Large intestine (tissue), 3 donors: Measurements from ENCODE around the gene GPR162. TPM values are rescaled to one million over a fixed set of nuclear protein-coding genes. Genes with fewer than 3 reads are reported as not detected.

Experiments
- DNase-seq, 2 donors: peaks; one replicate each; pipeline versions ENCODE4 v3.0.0 to v3.0.0-alpha.2; 2013
- H3K27ac ChIP-seq: one replicate; pipeline ENCODE4 v1.5.1; 2013; ENCODE audit warnings: low read length
- H3K27me3 ChIP-seq: 2 replicates; pipeline ENCODE4 v1.6.1; 2013; ENCODE audit warnings: low read length; ENCODE audit not compliant: control insufficient read depth, insufficient read depth
- H3K36me3 ChIP-seq: 2 replicates; pipeline ENCODE4 v1.6.1; 2013; ENCODE audit warnings: low read length; ENCODE audit not compliant: control insufficient read depth, insufficient read depth
- H3K4me1 ChIP-seq: one replicate; pipeline ENCODE4 v1.6.1; 2013; ENCODE audit warnings: low read length; ENCODE audit not compliant: control insufficient read depth, insufficient read depth
- H3K4me3 ChIP-seq: one replicate; pipeline ENCODE4 v1.5.1; 2013; ENCODE audit warnings: low read length
- H3K9me3 ChIP-seq: one replicate; pipeline ENCODE4 v1.6.1; 2013; ENCODE audit warnings: mild to moderate bottlenecking, low read depth, low read length, moderate library complexity; ENCODE audit not compliant: control insufficient read depth
- WGBS: methylation state at CpG from one replicate; pipeline ENCODE4 v1.1.5; 2013; ENCODE audit warnings: low lambda C conversion rate; ENCODE audit not compliant: insufficient coverage; 5-methylcytosine and 5-hydroxymethylcytosine counted together
- polyA plus RNA-seq: library from polyadenylated mRNA; unstranded; fragments of 120-200 nt; gene quantifications from one replicate; pipeline ENCODE4 v1.2.1, GENCODE V29; 2013

GPR162 gene
- polyA plus RNA-seq, 1 donor, result 7.9 TPM

GRCh38 chr12:6813363-6813762 is 8.3 kb upstream of the GPR162 start:
- DNase-seq, result peak in 1 of 2 donors; percentile 0
- no peaks in the 10 kb centered on the region for H3K9me3 ChIP-seq
- 88% methylated on average over 1 of the region's 4 CpGs for WGBS
- H3K27me3 ChIP-seq, result peaks cover 11% of the 10 kb centered on the region
- no peaks in the 10 kb centered on the region for H3K36me3 ChIP-seq
- H3K4me1 ChIP-seq, result no peaks in the 10 kb centered on the region
- no peak overlapping the region for H3K27ac ChIP-seq
- H3K4me3 ChIP-seq, result no peak overlapping the region

GRCh38 chr12:6816598-6816997 is 5.0 kb upstream of the GPR162 start:
- Histone ChIP-seq H3K4me3 (no peak overlapping the region), H3K27ac (no peak overlapping the region), H3K4me1 (peaks cover 7% of the 10 kb centered on the region), H3K27me3 (peaks cover 19% of the 10 kb centered on the region), H3K9me3 (no peaks in the 10 kb centered on the region), H3K36me3 (no peaks in the 10 kb centered on the region)
- WGBS, result no CpG with 5 or more reads among the region's 3 CpGs
- peak in 1 of 2 donors; percentile 1 for DNase-seq

- Histone ChIP-seq H3K9me3 (no peaks in the 10 kb centered on the region), H3K4me3 (no peak overlapping the region), H3K27me3 (peaks cover 24% of the 10 kb centered on the region), H3K27ac (no peak overlapping the region), H3K36me3 (no peaks in the 10 kb centered on the region), H3K4me1 (peaks cover 11% of the 10 kb centered on the region)
- 83% methylated on average over 1 of the region's 8 CpGs for WGBS
- peak in 1 of 2 donors; percentile 1 for DNase-seq
Measured at GRCh38 chr12:6817098-6817497, 4.5 kb upstream of the GPR162 start.

- no peaks in the 10 kb centered on the region for H3K9me3 ChIP-seq
- 100% methylated on average over 4 of the region's 20 CpGs for WGBS
- peaks cover 15% of the 10 kb centered on the region for H3K4me1 ChIP-seq
- no peak overlapping the region for H3K4me3 ChIP-seq
- peak in 1 of 2 donors; percentile 1 for DNase-seq
- no peak overlapping the region for H3K27ac ChIP-seq
- no peaks in the 10 kb centered on the region for H3K36me3 ChIP-seq
- peaks cover 30% of the 10 kb centered on the region for H3K27me3 ChIP-seq
Measured at GRCh38 chr12:6817662-6818157, 3.9 kb upstream of the GPR162 start.

- Histone ChIP-seq H3K27me3 (peaks cover 33% of the 10 kb centered on the region), H3K4me3 (no peak overlapping the region), H3K4me1 (peaks cover 15% of the 10 kb centered on the region), H3K9me3 (no peaks in the 10 kb centered on the region), H3K36me3 (no peaks in the 10 kb centered on the region), H3K27ac (no peak overlapping the region)
- no CpG with 5 or more reads among the region's 10 CpGs for WGBS
- peak in 1 of 2 donors; percentile 3 for DNase-seq
Measured at GRCh38 chr12:6818222-6818621, 3.4 kb upstream of the GPR162 start.

GRCh38 chr12:6818645-6819044 is 3.0 kb upstream of the GPR162 start:
- H3K4me1 ChIP-seq, result peaks cover 15% of the 10 kb centered on the region
- H3K27ac ChIP-seq, result no peak overlapping the region
- no peaks in the 10 kb centered on the region for H3K9me3 ChIP-seq
- H3K27me3 ChIP-seq, result peaks cover 35% of the 10 kb centered on the region
- WGBS, result no CpG with 5 or more reads among the region's 5 CpGs
- no peak overlapping the region for H3K4me3 ChIP-seq
- DNase-seq, result peak in 1 of 2 donors; percentile 1
- H3K36me3 ChIP-seq, result no peaks in the 10 kb centered on the region

GRCh38 chr12:6819106-6820030 is 2.3 kb upstream of the GPR162 start:
- no peaks in the 10 kb centered on the region for H3K9me3 ChIP-seq
- no peak for DNase-seq
- H3K4me1 ChIP-seq, result peaks cover 15% of the 10 kb centered on the region
- 100% methylated on average over 1 of the region's 13 CpGs for WGBS
- H3K36me3 ChIP-seq, result no peaks in the 10 kb centered on the region
- no peak overlapping the region for H3K4me3 ChIP-seq
- H3K27ac ChIP-seq, result no peak overlapping the region
- H3K27me3 ChIP-seq, result peaks cover 30% of the 10 kb centered on the region

- WGBS, result no CpG with 5 or more reads among the region's 5 CpGs
- DNase-seq, result no peak
- Histone ChIP-seq H3K27ac (no peak overlapping the region), H3K36me3 (no peaks in the 10 kb centered on the region), H3K27me3 (peaks cover 25% of the 10 kb centered on the region), H3K4me1 (peaks cover 15% of the 10 kb centered on the region), H3K9me3 (no peaks in the 10 kb centered on the region), H3K4me3 (no peak overlapping the region)
Measured at GRCh38 chr12:6820166-6820565, 1.5 kb upstream of the GPR162 start.

GRCh38 chr12:6822426-6823135 is 960 bp downstream of the GPR162 start:
- H3K27ac ChIP-seq, result no peak overlapping the region
- peaks cover 28% of the 10 kb centered on the region for H3K4me1 ChIP-seq
- no CpG with 5 or more reads among the region's 7 CpGs for WGBS
- DNase-seq, result no peak
- H3K9me3 ChIP-seq, result no peaks in the 10 kb centered on the region
- H3K4me3 ChIP-seq, result no peak overlapping the region
- H3K36me3 ChIP-seq, result no peaks in the 10 kb centered on the region
- H3K27me3 ChIP-seq, result peaks cover 25% of the 10 kb centered on the region
